HEK293T (cell line): ENCODE measurements around the gene RGS7BP.
"Not testable (repeated sequence)": the region's sequence is repeated elsewhere in the genome, so short reads cannot be mapped to it uniquely, and the experiment has no call there.

Experiments used
- CTCF ChIA-PET: fragments of 350-600 bp; formaldehyde crosslinking; extraction: SDS; loops from one replicate; lab custom pipeline; 2021; ENCODE audit warnings: antibody characterized with exemption, inconsistent platforms; lab: Yijun Ruan, JAX
- POLR2A ChIA-PET: fragments of 350-600 bp; formaldehyde crosslinking; extraction: SDS; loops from one replicate; lab custom pipeline; 2020; ENCODE audit warnings: antibody characterized with exemption, inconsistent platforms; lab: Yijun Ruan, JAX
- DNase-seq: peaks from one replicate; pipeline ENCODE4 v3.0.0; 2012; ENCODE audit warnings: mixed read lengths; ENCODE audit errors: extremely low spot score
- ARNT ChIP-seq: fragments of 450-650 bp; IDR thresholded peaks from 2 replicates; pipeline ENCODE4 v1.6.1; 2017; ENCODE audit warnings: mild to moderate bottlenecking
- BHLHE40 ChIP-seq: fragments of 450-650 bp; IDR thresholded peaks from 2 replicates; pipeline ENCODE4 v1.6.1; 2016; ENCODE audit warnings: mild to moderate bottlenecking, moderate library complexity, borderline replicate concordance
- CTBP1 ChIP-seq: fragments of 450-650 bp; IDR thresholded peaks from 2 replicates; pipeline ENCODE4 v1.6.1; 2016; ENCODE audit warnings: borderline replicate concordance
- ELF4 ChIP-seq: fragments of 450-650 bp; IDR thresholded peaks from 2 replicates; pipeline ENCODE4 v1.6.1; 2017; ENCODE audit warnings: antibody characterized with exemption
- FOXA1 ChIP-seq: fragments of 450-650 bp; IDR thresholded peaks from 2 replicates; pipeline ENCODE4 v1.6.1; 2016; ENCODE audit warnings: mild to moderate bottlenecking
- FOXK2 ChIP-seq: fragments of 450-650 bp; IDR thresholded peaks from 2 replicates; pipeline ENCODE4 v1.6.1; 2016; ENCODE audit warnings: mild to moderate bottlenecking
- FOXM1 ChIP-seq: fragments of 450-650 bp; IDR thresholded peaks from 2 replicates; pipeline ENCODE4 v1.6.1; 2017; ENCODE audit warnings: mild to moderate bottlenecking, borderline replicate concordance
- HDGF ChIP-seq: fragments of 450-650 bp; IDR thresholded peaks from 2 replicates; pipeline ENCODE4 v1.6.1; 2017; ENCODE audit warnings: antibody characterized with exemption, borderline replicate concordance
- L3MBTL2 ChIP-seq: fragments of 450-650 bp; conservative IDR thresholded peaks from 2 replicates; pipeline ENCODE4 v1.6.1; 2016; ENCODE audit warnings: mild to moderate bottlenecking
- LEF1 ChIP-seq: fragments of 450-650 bp; IDR thresholded peaks from 2 replicates; pipeline ENCODE4 v1.6.1; 2017; ENCODE audit warnings: mild to moderate bottlenecking, borderline replicate concordance
- NFRKB ChIP-seq: fragments of 450-650 bp; IDR thresholded peaks from 2 replicates; pipeline ENCODE4 v1.6.1; 2016; ENCODE audit warnings: mild to moderate bottlenecking, moderate library complexity
- SP1 ChIP-seq: fragments of 450-650 bp; IDR thresholded peaks from 2 replicates; pipeline ENCODE4 v1.6.1; 2017
- SUZ12 ChIP-seq: fragments of 450-650 bp; IDR thresholded peaks from 2 replicates; pipeline ENCODE4 v1.6.1; 2016; ENCODE audit warnings: mild to moderate bottlenecking
- TARDBP ChIP-seq: fragments of 450-650 bp; IDR thresholded peaks from 2 replicates; pipeline ENCODE4 v1.6.1; 2016
- ZNF384 ChIP-seq: fragments of 450-650 bp; IDR thresholded peaks from 2 replicates; pipeline ENCODE4 v1.6.1; 2016
- TF ChIP-seq, protein P1 (sequence below): fragments of 450-650 bp; IDR thresholded peaks from 2 replicates; pipeline ENCODE4 v1.6.1; 2016

The RGS7BP gene

DNA sequence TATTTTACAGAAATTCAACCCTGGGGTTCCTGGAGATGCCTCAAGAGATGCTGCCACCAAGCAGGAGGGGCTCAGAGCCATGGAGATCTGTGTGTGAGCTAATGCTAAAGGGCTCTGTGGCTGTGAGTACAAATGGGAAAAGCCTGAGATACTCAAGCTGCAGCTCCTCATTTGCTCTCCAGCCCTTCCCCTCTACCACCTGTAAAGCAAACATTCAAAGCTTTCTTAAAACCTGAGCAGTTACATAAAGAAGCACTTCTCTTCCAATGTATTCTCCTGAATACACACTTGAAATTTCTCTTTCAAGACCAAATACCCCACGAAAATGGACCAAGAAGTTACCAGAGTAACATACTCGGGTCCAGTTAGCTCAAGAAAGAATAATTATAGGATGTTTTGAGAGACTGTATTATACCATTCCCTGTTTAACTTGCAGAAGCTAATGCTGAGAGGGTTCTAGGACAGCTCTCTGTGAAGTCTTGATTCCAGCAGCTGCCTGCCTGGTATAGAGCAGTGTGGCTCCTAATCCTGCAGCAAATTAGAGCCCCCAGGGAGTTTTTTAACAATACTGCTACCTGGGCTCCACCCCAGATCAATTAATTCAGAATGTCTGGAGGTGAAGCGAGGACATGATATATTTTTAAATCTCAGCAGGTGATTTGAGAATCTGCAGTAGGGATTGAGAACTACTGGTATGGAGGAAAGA is 21.1 kb downstream of the RGS7BP start:
- DNase-seq, result no peak
- ChIA-PET CTCF (no interaction called here), POLR2A (no interaction called here)
- no peak for TF ChIP-seq ARNT
- no peak for TF ChIP-seq HDGF
- TF ChIP-seq ZNF384, result no peak
- TF ChIP-seq SUZ12, result no peak
- TF ChIP-seq, protein P1, sequence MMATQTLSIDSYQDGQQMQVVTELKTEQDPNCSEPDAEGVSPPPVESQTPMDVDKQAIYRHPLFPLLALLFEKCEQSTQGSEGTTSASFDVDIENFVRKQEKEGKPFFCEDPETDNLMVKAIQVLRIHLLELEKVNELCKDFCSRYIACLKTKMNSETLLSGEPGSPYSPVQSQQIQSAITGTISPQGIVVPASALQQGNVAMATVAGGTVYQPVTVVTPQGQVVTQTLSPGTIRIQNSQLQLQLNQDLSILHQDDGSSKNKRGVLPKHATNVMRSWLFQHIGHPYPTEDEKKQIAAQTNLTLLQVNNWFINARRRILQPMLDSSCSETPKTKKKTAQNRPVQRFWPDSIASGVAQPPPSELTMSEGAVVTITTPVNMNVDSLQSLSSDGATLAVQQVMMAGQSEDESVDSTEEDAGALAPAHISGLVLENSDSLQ, result no peak
- no peak for TF ChIP-seq FOXM1
- TF ChIP-seq FOXA1, result no peak
- TF ChIP-seq SP1, result no peak
- no peak for TF ChIP-seq NFRKB
- TF ChIP-seq L3MBTL2, result no peak
- no peak for TF ChIP-seq BHLHE40
- TF ChIP-seq CTBP1, result no peak
- no peak for TF ChIP-seq ELF4
- TF ChIP-seq FOXK2, result no peak
- TF ChIP-seq TARDBP, result no peak
- TF ChIP-seq LEF1, result no peak

DNA sequence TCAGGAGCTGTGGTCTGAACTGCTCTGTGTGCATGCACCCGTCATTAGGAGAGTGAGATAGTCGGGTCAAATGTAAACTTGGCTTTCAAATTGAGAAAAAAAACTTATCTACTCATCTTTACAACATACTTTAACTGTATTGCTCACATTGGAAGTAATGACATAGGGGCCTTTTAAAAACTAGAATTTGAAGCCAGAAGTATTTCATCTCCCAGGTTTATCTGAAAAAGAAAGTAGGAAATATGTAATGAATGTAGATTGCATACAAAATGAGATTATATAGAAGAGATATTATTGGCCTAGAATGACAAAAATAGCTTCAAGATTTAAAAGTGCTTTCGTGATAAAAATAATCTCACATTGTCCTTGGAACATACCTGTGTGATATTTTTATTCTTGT is 24.3 kb downstream of the RGS7BP start:
- ChIA-PET POLR2A (no interaction called here), CTCF (no interaction called here)
- DNase-seq, result no peak
- TF ChIP-seq LEF1 (no peak), FOXA1 (no peak), HDGF (no peak), NFRKB (no peak)

DNA sequence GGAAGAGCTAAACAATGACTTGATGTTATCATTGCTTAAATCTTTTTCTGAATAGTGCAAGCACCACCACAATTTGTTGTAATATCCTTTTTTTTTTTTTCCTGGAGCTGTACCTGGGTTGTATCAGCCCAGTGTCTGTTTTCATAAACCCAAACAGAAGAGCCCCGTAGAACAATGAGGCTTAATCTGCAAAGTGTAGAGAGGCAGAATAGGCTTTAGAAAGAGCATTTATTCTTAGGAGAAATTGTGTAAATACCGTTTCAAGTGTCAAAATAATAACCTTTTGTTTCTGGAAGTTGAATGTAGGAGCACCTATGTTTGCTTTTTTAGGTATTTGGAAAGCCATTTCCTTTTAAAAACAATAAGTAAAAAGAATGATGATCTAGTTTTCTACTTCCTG is 26.4 kb downstream of the RGS7BP start:
- DNase-seq, result no peak
- ChIA-PET POLR2A (no interaction called here), CTCF (no interaction called here)
- TF ChIP-seq NFRKB, result no peak
- TF ChIP-seq TARDBP, result no peak
- TF ChIP-seq BHLHE40, result no peak
- TF ChIP-seq FOXM1, result no peak

DNA sequence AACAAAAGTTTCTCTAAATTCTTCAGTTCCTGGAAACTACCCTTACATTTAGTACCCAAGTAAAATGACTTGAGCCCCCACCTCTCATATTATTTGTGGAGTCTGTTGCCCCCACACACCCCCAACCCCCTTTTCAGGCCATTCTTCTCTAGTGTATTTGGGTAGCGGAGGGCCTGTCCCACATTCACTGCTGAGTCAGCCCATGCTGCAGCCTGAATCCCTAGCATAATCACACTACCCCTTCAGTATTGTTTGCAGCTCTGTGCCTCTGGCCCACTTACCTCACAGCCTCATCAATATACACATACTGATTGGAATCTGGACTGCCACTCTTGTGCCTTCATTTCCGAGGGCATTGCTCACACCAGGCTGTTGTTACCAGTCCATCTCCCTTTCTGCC is 26.8 kb downstream of the RGS7BP start:
- POLR2A ChIA-PET, result no interaction called here
- DNase-seq, result no peak
- CTCF ChIA-PET, result no interaction called here
- TF ChIP-seq NFRKB (no peak), FOXM1 (no peak), LEF1 (no peak), ELF4 (no peak)
- TF ChIP-seq, protein P1, result no peak

DNA sequence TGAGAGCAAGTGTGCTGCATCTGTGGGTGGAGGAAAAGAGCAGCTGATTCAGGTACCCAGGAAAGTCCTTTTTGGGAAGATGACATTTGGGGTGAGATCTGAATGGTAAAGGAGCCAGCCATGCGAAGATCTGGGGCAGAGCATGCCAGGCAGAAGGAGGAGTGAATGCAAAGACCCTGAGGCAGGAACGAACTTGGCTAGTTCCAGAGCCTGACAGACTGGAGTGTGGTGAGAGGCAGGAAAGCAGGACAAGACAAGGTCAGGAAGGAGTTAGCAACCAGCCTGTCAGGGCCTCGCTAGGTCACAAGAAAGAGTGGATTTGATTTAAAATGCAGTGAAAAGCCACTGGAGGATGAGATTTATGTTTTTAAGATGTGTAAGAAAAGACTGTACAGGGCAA is 28.2 kb downstream of the RGS7BP start:
- DNase-seq, result no peak
- CTCF ChIA-PET, result no interaction called here
- POLR2A ChIA-PET, result no interaction called here
- TF ChIP-seq NFRKB (no peak), LEF1 (no peak), FOXK2 (no peak), ELF4 (no peak), HDGF (no peak), TARDBP (no peak), SUZ12 (no peak), FOXM1 (no peak), ZNF384 (no peak), FOXA1 (no peak), CTBP1 (no peak), L3MBTL2 (no peak), BHLHE40 (no peak), ARNT (no peak), SP1 (no peak)
- TF ChIP-seq, protein P1, result no peak

DNA sequence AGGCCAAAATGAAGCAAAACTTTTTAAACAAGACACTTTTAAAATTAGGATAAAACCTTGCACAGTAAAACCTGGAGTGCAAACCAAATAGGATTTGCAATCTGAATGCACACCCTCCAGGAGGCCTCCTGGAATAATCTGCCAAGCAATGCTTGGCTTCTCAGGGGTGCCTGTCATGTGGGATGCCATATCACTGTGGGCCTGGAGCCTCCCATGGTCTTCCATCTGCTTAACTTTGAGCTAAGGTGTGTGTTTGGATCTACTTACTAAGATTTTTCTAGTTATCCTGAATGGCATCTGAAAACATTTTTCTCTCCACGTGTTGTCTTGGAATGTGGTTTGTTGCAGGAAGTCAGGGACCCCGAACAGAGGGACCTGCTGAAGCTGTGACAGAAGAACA is 52.1 kb downstream of the RGS7BP start:
- POLR2A ChIA-PET, result no interaction called here
- no peak for DNase-seq
- CTCF ChIA-PET, result no interaction called here
- TF ChIP-seq SP1 (no peak), BHLHE40 (no peak), HDGF (no peak), TARDBP (no peak), ELF4 (no peak), ARNT (no peak), SUZ12 (no peak), ZNF384 (no peak), LEF1 (no peak)
- TF ChIP-seq, protein P1, result no peak

DNA sequence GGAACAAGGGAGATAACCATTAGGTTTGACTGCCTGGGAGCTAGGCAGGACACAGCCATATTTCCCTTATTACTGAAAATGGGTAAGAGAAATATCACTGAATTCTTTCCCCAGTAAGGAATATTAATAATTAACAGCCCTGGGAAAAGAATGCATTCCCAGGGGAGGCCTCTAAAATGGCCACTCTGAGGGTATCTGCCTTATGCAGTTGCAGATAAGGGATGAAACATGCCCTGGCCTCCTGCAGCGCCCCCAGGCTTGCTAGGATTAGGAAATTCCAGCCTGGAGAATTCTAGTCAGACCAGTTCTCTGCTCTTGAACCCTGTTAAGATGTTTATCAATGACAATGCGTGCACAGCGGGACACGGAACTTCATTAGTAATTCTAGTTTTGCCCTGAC is 52.8 kb downstream of the RGS7BP start:
- CTCF ChIA-PET, POLR2A ChIA-PET, DNase-seq: not testable (repeated sequence)
